Ishikawa (cell line): ENCODE results near the gene F13A1.

Source experiments
- CEBPB ChIP-seq: IDR thresholded peaks from 2 replicates; pipeline ENCODE4 v1.6.1; 2012
- CREB1 ChIP-seq: IDR thresholded peaks from 2 replicates; pipeline ENCODE4 v1.6.1; 2012; ENCODE audit warnings: low read depth
- EGR1 ChIP-seq: IDR thresholded peaks from 2 replicates; pipeline ENCODE4 v1.6.1; 2012
- EP300 ChIP-seq: IDR thresholded peaks from 2 replicates; pipeline ENCODE4 v1.6.1; 2012; ENCODE audit warnings: borderline replicate concordance
- FOXM1 ChIP-seq: IDR thresholded peaks from 2 replicates; pipeline ENCODE4 v1.6.1; 2012; ENCODE audit warnings: low read depth, borderline replicate concordance
- NFIC ChIP-seq: IDR thresholded peaks from 2 replicates; pipeline ENCODE4 v1.6.1; 2012
- RAD21 ChIP-seq: IDR thresholded peaks from 2 replicates; pipeline ENCODE4 v1.6.1; 2012; ENCODE audit warnings: low read depth
- TAF1 ChIP-seq: IDR thresholded peaks from 2 replicates; pipeline ENCODE4 v1.6.1; 2012; ENCODE audit warnings: low read depth, mild to moderate bottlenecking
- TCF12 ChIP-seq: IDR thresholded peaks from 2 replicates; pipeline ENCODE4 v1.6.1; 2012; ENCODE audit warnings: low read depth
- TEAD4 ChIP-seq: IDR thresholded peaks from 2 replicates; pipeline ENCODE4 v1.6.1; 2012
- YY1 ChIP-seq: IDR thresholded peaks from 2 replicates; pipeline ENCODE4 v1.6.1; 2012; ENCODE audit warnings: low read depth
- ZBTB7A ChIP-seq: IDR thresholded peaks from 2 replicates; pipeline ENCODE4 v1.6.1; 2012; ENCODE audit warnings: low read depth
- TF ChIP-seq, protein P1 (sequence below): IDR thresholded peaks from 2 replicates; pipeline ENCODE4 v1.6.1; 2012; ENCODE audit warnings: low read depth, mild to moderate bottlenecking
- TF ChIP-seq, protein P2 (sequence below): IDR thresholded peaks from 2 replicates; pipeline ENCODE4 v1.6.1; 2012
- TF ChIP-seq, protein P3 (sequence below): IDR thresholded peaks from 2 replicates; pipeline ENCODE4 v1.6.1; 2012

F13A1 gene

DNA sequence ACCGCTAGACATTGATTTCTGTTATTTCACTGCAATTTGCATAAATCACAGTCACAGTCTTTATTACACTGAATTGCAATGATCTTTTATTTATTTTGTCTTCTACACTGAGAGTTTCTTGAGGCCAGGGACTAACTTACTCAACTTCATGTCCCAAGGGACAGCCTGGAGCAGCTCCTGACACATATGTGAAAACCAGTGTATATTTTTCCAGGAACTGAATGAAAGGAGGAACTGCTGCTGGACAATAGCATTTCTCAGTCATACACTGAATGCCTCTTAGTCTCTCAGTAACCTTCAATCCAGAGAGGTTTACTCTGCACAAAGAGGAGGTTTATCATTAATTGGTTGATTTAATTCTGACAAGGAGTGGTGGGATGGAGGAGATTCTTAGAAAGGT, 5.9 kb downstream of the F13A1 start:
- no peak for TF ChIP-seq ZBTB7A
- no peak for TF ChIP-seq NFIC
- TF ChIP-seq YY1: no peak

DNA sequence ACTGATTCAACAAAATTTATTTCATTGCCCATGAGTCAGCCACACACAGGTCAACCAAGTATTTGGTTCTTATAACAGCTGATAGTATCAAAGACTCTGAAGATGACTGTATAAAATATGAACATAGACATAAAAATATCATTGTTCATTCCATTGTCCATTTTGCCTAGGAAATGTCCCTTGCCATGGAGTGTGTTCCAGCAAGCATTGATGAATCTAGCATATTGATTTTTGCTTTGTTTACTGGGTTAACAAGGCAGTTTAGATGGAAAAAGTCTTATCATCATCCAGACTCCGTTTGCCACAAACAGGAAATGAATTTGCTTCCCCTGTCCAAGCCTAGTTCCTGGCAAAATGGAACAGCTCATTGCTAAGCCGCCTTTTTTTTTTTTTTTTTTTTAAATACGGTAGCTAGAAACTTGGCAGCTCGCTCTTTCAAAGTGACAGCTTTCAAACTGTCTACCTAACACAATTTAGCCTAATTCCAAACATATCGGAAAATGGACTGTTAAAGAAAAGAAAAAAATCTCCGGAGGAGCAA, 7.5 kb downstream of the F13A1 start:
- TF ChIP-seq YY1: no peak
- TF ChIP-seq TCF12: no peak
- no peak for TF ChIP-seq RAD21
- TF ChIP-seq CREB1: no peak
- no peak for TF ChIP-seq EP300
- TF ChIP-seq, protein P1, sequence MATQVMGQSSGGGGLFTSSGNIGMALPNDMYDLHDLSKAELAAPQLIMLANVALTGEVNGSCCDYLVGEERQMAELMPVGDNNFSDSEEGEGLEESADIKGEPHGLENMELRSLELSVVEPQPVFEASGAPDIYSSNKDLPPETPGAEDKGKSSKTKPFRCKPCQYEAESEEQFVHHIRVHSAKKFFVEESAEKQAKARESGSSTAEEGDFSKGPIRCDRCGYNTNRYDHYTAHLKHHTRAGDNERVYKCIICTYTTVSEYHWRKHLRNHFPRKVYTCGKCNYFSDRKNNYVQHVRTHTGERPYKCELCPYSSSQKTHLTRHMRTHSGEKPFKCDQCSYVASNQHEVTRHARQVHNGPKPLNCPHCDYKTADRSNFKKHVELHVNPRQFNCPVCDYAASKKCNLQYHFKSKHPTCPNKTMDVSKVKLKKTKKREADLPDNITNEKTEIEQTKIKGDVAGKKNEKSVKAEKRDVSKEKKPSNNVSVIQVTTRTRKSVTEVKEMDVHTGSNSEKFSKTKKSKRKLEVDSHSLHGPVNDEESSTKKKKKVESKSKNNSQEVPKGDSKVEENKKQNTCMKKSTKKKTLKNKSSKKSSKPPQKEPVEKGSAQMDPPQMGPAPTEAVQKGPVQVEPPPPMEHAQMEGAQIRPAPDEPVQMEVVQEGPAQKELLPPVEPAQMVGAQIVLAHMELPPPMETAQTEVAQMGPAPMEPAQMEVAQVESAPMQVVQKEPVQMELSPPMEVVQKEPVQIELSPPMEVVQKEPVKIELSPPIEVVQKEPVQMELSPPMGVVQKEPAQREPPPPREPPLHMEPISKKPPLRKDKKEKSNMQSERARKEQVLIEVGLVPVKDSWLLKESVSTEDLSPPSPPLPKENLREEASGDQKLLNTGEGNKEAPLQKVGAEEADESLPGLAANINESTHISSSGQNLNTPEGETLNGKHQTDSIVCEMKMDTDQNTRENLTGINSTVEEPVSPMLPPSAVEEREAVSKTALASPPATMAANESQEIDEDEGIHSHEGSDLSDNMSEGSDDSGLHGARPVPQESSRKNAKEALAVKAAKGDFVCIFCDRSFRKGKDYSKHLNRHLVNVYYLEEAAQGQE: no peak
- TF ChIP-seq ZBTB7A: no peak
- TF ChIP-seq, protein P2, sequence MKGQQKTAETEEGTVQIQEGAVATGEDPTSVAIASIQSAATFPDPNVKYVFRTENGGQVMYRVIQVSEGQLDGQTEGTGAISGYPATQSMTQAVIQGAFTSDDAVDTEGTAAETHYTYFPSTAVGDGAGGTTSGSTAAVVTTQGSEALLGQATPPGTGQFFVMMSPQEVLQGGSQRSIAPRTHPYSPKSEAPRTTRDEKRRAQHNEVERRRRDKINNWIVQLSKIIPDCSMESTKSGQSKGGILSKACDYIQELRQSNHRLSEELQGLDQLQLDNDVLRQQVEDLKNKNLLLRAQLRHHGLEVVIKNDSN: no peak

DNA sequence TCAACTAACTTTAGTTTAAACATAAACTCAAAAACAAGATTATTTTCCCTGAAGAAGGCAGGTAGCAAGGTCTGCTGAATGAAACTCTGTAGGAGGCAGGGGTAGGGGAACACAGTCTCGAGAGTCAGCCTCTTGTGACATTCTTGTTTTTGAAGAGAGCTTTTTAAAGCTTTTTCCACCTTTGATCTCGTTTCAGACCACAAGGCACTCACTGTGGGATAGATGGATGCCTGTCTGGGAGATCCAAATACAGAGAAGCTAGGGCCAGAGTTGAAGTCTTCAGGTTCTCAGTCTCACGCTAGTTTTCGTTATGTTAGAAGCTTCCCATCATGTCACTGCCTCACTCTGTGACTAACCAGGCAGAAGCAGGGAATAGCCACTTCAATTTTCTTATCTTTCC, 14.9 kb downstream of the F13A1 start:
- no peak for TF ChIP-seq EGR1

DNA sequence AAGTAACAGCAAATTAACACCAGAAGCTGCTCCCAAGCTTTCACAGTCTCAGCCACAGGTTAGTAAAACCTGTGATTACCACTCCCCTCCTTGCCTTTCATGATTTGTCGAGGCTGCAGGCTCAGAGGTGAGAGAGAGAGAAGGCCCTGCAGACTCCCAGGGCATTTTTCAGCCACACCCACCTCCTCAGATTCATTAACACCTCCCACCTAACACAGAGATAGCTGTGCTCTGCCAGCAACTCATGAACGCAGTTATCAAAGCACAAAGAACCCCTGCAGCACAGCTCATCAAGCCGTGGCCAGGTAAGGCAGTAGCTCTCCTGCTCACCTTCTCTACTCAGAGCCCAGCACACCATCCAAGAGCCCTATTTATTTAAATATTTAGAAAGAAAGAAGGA, 27.1 kb downstream of the F13A1 start:
- TF ChIP-seq RAD21: no peak
- TF ChIP-seq NFIC: no peak
- TF ChIP-seq FOXM1: no peak
- TF ChIP-seq, protein P1: no peak
- TF ChIP-seq YY1: no peak
- no peak for TF ChIP-seq CREB1
- no peak for TF ChIP-seq TAF1
- no peak for TF ChIP-seq EGR1

DNA sequence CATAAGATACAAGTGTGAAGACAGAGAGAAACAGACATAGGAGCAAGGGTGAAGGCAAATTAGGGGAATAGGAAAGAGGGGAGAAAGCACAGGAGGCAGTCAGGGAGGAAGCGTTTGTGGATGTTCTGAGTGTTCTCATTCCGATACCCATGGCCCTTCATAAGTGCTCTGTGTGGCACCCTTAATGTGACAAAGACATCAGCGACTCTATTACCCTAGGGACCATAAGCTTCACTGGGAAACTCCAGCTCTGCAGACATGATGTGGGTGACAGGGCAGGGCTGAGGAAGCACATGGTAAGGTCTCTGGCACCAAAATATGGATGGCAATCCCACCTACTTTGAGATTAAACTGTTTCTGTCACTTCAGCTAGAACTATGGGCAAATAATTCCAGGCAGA, 33.0 kb downstream of the F13A1 start:
- no peak for TF ChIP-seq EP300
- TF ChIP-seq TCF12: no peak
- TF ChIP-seq, protein P2: no peak
- no peak for TF ChIP-seq FOXM1
- TF ChIP-seq ZBTB7A: no peak
- TF ChIP-seq, protein P1: no peak
- no peak for TF ChIP-seq TAF1
- no peak for TF ChIP-seq CREB1
- TF ChIP-seq, protein P3, sequence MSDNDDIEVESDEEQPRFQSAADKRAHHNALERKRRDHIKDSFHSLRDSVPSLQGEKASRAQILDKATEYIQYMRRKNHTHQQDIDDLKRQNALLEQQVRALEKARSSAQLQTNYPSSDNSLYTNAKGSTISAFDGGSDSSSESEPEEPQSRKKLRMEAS: no peak
- no peak for TF ChIP-seq EGR1
- TF ChIP-seq RAD21: no peak
- no peak for TF ChIP-seq NFIC
- no peak for TF ChIP-seq CEBPB
- no peak for TF ChIP-seq TEAD4
- no peak for TF ChIP-seq YY1

DNA sequence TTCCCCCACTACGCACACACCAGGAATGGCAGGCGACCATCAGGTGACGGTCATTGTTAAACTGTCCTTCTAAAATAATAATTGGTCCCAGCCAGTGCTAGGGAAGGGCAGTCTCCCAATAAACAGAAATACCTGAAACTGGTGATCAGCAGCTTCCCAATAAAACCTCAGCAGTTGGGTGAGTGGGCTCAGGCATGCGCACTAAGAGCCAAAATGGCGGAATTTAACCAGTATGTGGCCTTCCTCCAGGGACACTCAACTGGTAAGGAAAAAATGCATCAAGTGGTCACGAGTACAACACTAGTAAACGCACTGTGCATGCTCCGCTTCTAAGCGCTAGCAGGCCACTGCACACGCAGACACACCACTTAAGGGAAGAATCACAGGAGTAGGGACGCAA, 34.8 kb downstream of the F13A1 start:
- TF ChIP-seq YY1: no peak
- TF ChIP-seq EP300: no peak
- no peak for TF ChIP-seq RAD21
- no peak for TF ChIP-seq FOXM1
- no peak for TF ChIP-seq CREB1
- no peak for TF ChIP-seq CEBPB
- TF ChIP-seq, protein P1: no peak
- TF ChIP-seq, protein P3: no peak
- TF ChIP-seq TEAD4: no peak
- TF ChIP-seq TAF1: no peak
- TF ChIP-seq TCF12: no peak
- TF ChIP-seq, protein P2: no peak
- TF ChIP-seq NFIC: no peak
- no peak for TF ChIP-seq EGR1
- no peak for TF ChIP-seq ZBTB7A
